Colonic mucosa (tissue), 4 donors: ENCODE measurements around the gene PCSK1N. TPM values are rescaled to one million over a fixed set of nuclear protein-coding genes. Genes with fewer than 3 reads are reported as not detected.

Experiments used
- DNase-seq: peaks from one replicate; pipeline ENCODE4 v3.0.0-alpha.2; 2020
- H3K27ac ChIP-seq: fragments of 200-600 bp; one replicate; pipeline ENCODE4 v1.8.0; 2021
- H3K27me3 ChIP-seq: fragments of 200-600 bp; one replicate; pipeline ENCODE4 v1.8.0; 2021
- H3K36me3 ChIP-seq: fragments of 200-600 bp; one replicate; pipeline ENCODE4 v1.8.0; 2021
- H3K4me1 ChIP-seq: fragments of 200-600 bp; one replicate; pipeline ENCODE4 v1.8.0; 2021; ENCODE audit warnings: mild to moderate bottlenecking
- H3K4me3 ChIP-seq: fragments of 200-600 bp; one replicate; pipeline ENCODE4 v1.8.0; 2021
- H3K9ac ChIP-seq, 2 donors: one replicate each; pipeline ENCODE4 v1.7.0; 2013; ENCODE audit warnings: control low read depth in 2 of 2, low read depth in 2 of 2, low read length in 2 of 2
- H3K9me3 ChIP-seq: fragments of 200-600 bp; one replicate; pipeline ENCODE4 v1.8.0; 2021
- intact Hi-C: fragments of 100-400 bp; cut with DNase I; formaldehyde crosslinking; loops from one replicate; pipeline ENCODE4 v1.14.1; 2022
- total RNA-seq, 2 donors: library from RNA; stranded (reverse); fragmentation: NEBNext Ultra II Directional in 1 of 2; extraction: Animal tissue kit (Norgen Biotek cat#: 25700) in 1 of 2; gene quantifications; one replicate each; pipeline ENCODE4 v1.2.1, GENCODE V29; 2021
- TF ChIP-seq, protein P1 (sequence below): fragments of 200-600 bp; IDR thresholded peaks from one replicate; pipeline ENCODE4 v1.8.0; 2022; ENCODE audit warnings: antibody characterized with exemption, mild to moderate bottlenecking
- donor health status: healthy.
- donor health status: DM: no; HTN: no; CAD: no.
- donor health status: DM: no; HTN: no; CAD: no.

The PCSK1N gene
- total RNA-seq, 2 donors from 2014 or later = 6.0 to 10.1 TPM

DNA sequence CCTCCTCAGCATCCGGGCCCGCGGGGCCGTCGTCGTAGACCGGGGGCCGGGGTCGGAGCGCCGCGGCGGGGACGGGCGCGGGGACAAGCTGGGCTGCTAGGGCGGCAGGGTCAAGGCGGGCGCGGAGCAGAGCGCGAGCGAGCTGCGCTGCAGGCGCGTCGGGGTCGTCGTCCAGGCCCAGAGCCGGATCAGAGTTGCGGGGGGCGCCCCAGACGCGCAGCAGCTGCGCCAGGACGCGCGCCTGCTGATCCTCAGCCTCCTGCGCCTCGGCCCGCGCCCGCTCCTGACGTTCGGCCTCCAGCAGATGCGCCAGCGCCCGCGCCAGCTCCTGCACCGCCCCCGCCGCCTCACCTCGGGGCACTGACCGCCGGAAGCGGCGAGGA, 3.5 kb downstream of the PCSK1N start:
- no peaks in the 10 kb centered on the region for H3K36me3 ChIP-seq
- H3K27ac ChIP-seq = no peak overlapping the region
- no peaks in the 10 kb centered on the region for H3K4me1 ChIP-seq
- TF ChIP-seq, protein P1, sequence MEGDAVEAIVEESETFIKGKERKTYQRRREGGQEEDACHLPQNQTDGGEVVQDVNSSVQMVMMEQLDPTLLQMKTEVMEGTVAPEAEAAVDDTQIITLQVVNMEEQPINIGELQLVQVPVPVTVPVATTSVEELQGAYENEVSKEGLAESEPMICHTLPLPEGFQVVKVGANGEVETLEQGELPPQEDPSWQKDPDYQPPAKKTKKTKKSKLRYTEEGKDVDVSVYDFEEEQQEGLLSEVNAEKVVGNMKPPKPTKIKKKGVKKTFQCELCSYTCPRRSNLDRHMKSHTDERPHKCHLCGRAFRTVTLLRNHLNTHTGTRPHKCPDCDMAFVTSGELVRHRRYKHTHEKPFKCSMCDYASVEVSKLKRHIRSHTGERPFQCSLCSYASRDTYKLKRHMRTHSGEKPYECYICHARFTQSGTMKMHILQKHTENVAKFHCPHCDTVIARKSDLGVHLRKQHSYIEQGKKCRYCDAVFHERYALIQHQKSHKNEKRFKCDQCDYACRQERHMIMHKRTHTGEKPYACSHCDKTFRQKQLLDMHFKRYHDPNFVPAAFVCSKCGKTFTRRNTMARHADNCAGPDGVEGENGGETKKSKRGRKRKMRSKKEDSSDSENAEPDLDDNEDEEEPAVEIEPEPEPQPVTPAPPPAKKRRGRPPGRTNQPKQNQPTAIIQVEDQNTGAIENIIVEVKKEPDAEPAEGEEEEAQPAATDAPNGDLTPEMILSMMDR = no peak
- H3K9ac ChIP-seq = no peak overlapping the region
- H3K9me3 ChIP-seq = no peaks in the 10 kb centered on the region
- H3K4me3 ChIP-seq = no peak overlapping the region
- intact Hi-C loops = no loop called here
- no peak for DNase-seq
- peaks cover 24% of the 10 kb centered on the region for H3K27me3 ChIP-seq

DNA sequence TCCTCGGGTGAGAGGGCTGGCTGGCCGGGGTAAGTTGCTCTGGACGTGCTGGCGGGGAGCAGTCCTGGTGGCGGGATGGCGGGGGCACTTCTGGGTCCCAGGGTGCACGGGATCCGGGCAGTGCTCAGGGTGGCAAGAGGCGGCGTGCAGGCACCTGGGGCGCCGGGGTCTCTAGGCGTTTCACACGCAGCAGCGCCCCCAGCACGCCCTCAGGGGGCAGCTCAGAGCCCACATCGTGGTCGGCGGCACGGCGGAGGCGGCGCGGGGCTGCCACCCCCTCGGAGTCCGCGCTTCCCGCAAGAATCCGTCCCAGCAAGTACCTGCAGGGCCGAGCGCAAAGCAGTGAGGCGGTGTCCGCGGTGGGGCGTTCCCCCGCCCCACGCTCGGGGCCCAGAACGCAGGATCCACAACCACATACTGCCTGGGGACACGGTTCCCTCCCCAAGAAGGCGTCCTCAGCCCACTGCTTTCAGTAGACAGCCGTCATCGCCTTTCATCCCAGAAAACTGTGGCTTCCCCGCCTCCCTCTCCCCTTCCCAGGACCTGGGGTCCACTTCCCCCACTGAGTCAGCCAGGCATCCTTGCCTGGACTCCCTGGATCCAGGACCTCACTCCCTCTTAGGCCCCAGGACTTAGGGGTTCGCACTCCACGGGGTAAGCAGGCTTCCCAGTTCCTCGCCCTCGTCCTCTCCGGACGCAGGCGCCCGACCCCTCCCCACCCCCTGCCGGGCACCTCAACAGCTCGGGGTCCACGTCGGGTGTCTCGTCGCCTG, 4.1 kb downstream of the PCSK1N start:
- H3K27me3 ChIP-seq = peaks cover 23% of the 10 kb centered on the region

DNA sequence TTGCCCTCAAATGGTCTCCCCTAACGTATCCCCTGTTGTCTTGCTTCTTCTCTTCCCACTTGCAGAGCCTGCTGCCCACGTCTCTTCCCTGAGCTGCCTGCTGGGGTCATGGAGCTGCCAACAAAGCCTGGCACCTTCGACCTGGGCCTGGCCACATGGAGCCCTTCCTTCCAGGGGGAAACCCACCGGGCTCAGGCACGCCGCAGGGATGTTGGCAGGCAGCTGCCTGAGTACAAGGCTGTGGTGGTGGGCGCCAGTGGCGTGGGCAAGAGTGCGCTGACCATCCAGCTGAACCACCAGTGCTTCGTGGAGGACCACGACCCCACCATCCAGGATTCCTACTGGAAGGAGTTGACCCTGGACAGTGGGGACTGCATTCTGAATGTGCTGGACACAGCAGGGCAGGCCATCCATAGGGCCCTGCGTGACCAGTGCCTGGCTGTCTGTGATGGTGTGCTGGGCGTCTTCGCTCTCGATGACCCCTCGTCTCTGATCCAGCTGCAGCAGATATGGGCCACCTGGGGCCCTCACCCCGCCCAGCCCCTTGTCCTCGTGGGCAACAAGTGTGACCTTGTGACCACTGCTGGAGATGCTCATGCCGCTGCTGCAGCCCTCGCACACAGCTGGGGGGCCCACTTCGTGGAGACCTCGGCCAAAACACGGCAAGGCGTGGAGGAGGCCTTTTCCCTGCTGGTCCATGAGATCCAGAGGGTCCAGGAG, 6.2 kb downstream of the PCSK1N start:
- no peak overlapping the region for H3K9ac ChIP-seq
- H3K27ac ChIP-seq = no peak overlapping the region
- TF ChIP-seq, protein P1 = no peak
- H3K9me3 ChIP-seq = no peaks in the 10 kb centered on the region
- no peaks in the 10 kb centered on the region for H3K36me3 ChIP-seq
- no peak overlapping the region for H3K4me3 ChIP-seq
- H3K4me1 ChIP-seq = no peaks in the 10 kb centered on the region
- no peak for DNase-seq
- H3K27me3 ChIP-seq = peaks cover 19% of the 10 kb centered on the region
- intact Hi-C loops = no loop called here

More for the DNA sequence above, 4.1 kb downstream of the PCSK1N start:
- Histone ChIP-seq H3K9ac (no peak overlapping the region), H3K4me1 (no peaks in the 10 kb centered on the region), H3K9me3 (no peaks in the 10 kb centered on the region), H3K4me3 (no peak overlapping the region), H3K27ac (no peak overlapping the region), H3K36me3 (no peaks in the 10 kb centered on the region)
- TF ChIP-seq, protein P1 = no peak
- no peak for DNase-seq
- intact Hi-C loops = no loop called here

DNA sequence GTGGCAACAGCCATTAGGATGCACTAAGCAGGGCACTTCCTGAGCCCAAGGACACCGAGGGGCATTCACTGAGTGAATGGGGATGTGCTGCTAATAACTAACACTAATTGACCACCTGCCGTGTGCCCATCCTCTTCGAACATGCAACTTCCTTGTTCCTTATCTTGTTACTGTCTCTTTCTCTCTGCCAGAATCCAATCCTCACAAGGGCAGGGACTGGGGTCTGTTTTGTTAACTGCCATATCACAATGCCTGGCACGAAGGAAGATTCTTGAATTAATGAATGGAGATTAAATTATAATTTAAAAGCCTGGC, 7.8 kb downstream of the PCSK1N start:
- Histone ChIP-seq H3K4me1 (no peaks in the 10 kb centered on the region), H3K27me3 (peaks cover 12% of the 10 kb centered on the region), H3K27ac (no peak overlapping the region), H3K9ac (no peak overlapping the region), H3K4me3 (no peak overlapping the region), H3K9me3 (no peaks in the 10 kb centered on the region), H3K36me3 (no peaks in the 10 kb centered on the region)
- DNase-seq = no peak
- TF ChIP-seq, protein P1 = no peak
- intact Hi-C loops = no loop called here

DNA sequence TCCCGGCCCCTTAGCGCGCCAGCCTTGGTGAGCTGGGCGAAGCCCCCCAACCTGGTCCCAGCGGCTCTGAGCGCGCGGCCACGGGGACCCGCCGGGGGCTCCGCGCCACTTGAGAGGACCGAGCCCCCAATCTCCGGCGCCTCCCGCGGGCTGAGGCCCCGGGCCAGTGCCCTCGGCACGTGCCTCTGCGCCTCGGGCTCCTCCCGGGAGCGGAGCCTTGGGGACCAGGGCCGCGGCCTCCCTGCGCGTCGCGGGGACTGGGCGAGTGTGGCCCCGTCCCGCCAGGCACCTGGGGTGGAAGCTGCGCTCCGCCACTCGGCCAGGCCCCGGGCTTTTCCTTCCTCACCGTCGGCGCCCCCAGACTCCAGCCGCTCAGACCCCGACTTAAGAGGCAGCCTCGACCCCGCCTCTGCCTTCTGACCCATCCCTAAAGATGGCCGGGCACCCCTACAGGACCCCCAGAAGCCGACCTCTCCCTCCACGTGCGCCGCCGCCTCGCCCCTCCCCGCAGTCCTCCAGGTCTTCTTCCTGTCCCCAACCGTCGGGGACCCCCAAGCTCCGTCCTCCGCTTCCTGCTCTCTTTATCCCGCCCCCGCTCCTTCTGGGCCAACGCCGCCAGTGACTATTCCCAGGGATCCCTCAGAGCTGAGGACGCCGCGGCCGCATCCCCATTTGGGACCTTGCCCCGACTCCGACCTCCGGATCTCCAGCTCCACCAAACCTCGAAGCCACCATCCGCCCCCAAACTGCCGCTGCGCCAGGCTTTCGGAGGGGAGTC, 8.3 kb downstream of the PCSK1N start:
- Histone ChIP-seq H3K27ac (no peak overlapping the region), H3K9ac (no peak overlapping the region), H3K27me3 (peaks cover 12% of the 10 kb centered on the region), H3K36me3 (no peaks in the 10 kb centered on the region), H3K4me1 (no peaks in the 10 kb centered on the region), H3K9me3 (no peaks in the 10 kb centered on the region), H3K4me3 (no peak overlapping the region)
- TF ChIP-seq, protein P1 = no peak
- intact Hi-C loops = no loop called here
- DNase-seq = no peak
